Endothelial cell of umbilical vein (primary cell): ENCODE data around the gene ELOVL5. TPM values are rescaled to one million over a fixed set of nuclear protein-coding genes. Genes with fewer than 3 reads are reported as not detected.
A peak's percentile ranks its signal among the peaks of the same experiment; 100 is the strongest.

Experiments
- BruUV-seq: library from RNA; stranded (reverse); fragments of 400-500 nt; replicated peaks from 2 replicates; lab custom pipeline; 2021; lab: Mats Ljungman, UMichigan
- CTCF ChIA-PET: fragments of 300-600, 350-600 bp; sonication (Branson Sonifier 250); formaldehyde crosslinking; loops from one replicate; lab custom pipeline; 2021; ENCODE audit warnings: antibody characterized with exemption, inconsistent platforms; lab: Charles Lee
- POLR2A ChIA-PET: fragments of 300-600, 350-600 bp; sonication (Branson Sonifier 250); formaldehyde crosslinking; loops from one replicate; lab custom pipeline; 2021; ENCODE audit warnings: antibody characterized with exemption, inconsistent platforms; lab: Charles Lee
- DNase-seq: peaks from one replicate; pipeline ENCODE4 v3.0.0-alpha.2; 2011; ENCODE audit warnings: low read depth, low spot score
- FAIRE-seq: peaks from 2 replicates; lab custom pipeline; 2011; peaks lifted over from hg19 to GRCh38; lab: Jason Lieb, UNC
- H2AFZ ChIP-seq: 2 replicates; pipeline ENCODE4 v1.6.0; 2012; ENCODE audit warnings: low read depth, low read length, control low read depth, inconsistent platforms
- H3K27ac ChIP-seq: 2 replicates; pipeline ENCODE4 v1.5.1; 2011; ENCODE audit warnings: low read depth, mild to moderate bottlenecking, control low read depth, low read length, moderate library complexity; ENCODE audit not compliant: insufficient read depth
- H3K27me3 ChIP-seq, 2 experiments: 2 replicates each; pipeline versions ENCODE4 v1.6.0 to v1.6.1; 2011; ENCODE audit warnings: low read length in 2 of 2, mixed read lengths in 1 of 2; ENCODE audit not compliant: control insufficient read depth in 2 of 2, insufficient read depth in 2 of 2
- H3K36me3 ChIP-seq, 2 experiments: 2 replicates in 1 of 2; 3 replicates in 1 of 2; pipeline ENCODE4 v1.5.1; 2011; ENCODE audit warnings: low read length in 2 of 2, mild to moderate bottlenecking in 1 of 2, moderate library complexity in 1 of 2; ENCODE audit not compliant: control insufficient read depth in 2 of 2, insufficient read depth in 2 of 2; ENCODE audit errors: extremely low read depth in 1 of 2
- H3K4me1 ChIP-seq: 3 replicates; pipeline ENCODE4 v1.5.1; 2011; ENCODE audit warnings: mild to moderate bottlenecking, low read length; ENCODE audit not compliant: control insufficient read depth, insufficient read depth; ENCODE audit errors: extremely low read depth
- H3K4me2 ChIP-seq: 2 replicates; pipeline ENCODE4 v1.6.1; 2011; ENCODE audit warnings: low read length, control low read depth, mixed read lengths; ENCODE audit not compliant: insufficient read depth
- H3K4me3 ChIP-seq, 3 experiments: fragments of 200-600 bp in 1 of 3; sonication (generic), shearing (Covaris generic) in 1 of 3; replicated peaks in 1 of 3; 2 replicates each; pipeline ENCODE4 v1.5.1; 2011 to 2016; ENCODE audit warnings: control low read depth in 3 of 3, low read length in 3 of 3, mild to moderate bottlenecking in 2 of 3, inconsistent platforms in 1 of 3, low read depth in 1 of 3, moderate library complexity in 1 of 3; ENCODE audit not compliant: insufficient read depth in 1 of 3
- H3K79me2 ChIP-seq: 2 replicates; pipeline ENCODE4 v1.6.0; 2012; ENCODE audit warnings: low read length, inconsistent platforms; ENCODE audit not compliant: control insufficient read depth, insufficient read depth
- H3K9ac ChIP-seq: replicated peaks from 2 replicates; pipeline ENCODE3; 2011; ENCODE audit warnings: low read length, control low read depth; ENCODE audit not compliant: insufficient read depth; ENCODE audit errors: extremely low read depth
- H3K9me1 ChIP-seq: replicated peaks from 3 replicates; pipeline ENCODE4 v1.6.0; 2011; ENCODE audit warnings: mild to moderate bottlenecking, low read length; ENCODE audit not compliant: control insufficient read depth, insufficient read depth; ENCODE audit errors: extremely low read depth
- H3K9me3 ChIP-seq: replicated peaks from 2 replicates; pipeline ENCODE4 v1.5.1; 2012; ENCODE audit warnings: low read length, inconsistent platforms; ENCODE audit not compliant: control insufficient read depth, insufficient read depth
- H4K20me1 ChIP-seq: replicated peaks from 2 replicates; pipeline ENCODE3; 2011; ENCODE audit warnings: mild to moderate bottlenecking, low read length; ENCODE audit not compliant: control insufficient read depth, insufficient read depth; ENCODE audit errors: extremely low read depth
- CTCF ChIP-seq, 2 donors: IDR thresholded peaks; 1 replicate in 1 of 2; 2 replicates in 1 of 2; pipeline ENCODE4 v1.5.1; 2011; ENCODE audit warnings: low read length in 2 of 2, mild to moderate bottlenecking in 2 of 2, moderate library complexity in 2 of 2, control low read depth in 1 of 2, inconsistent platforms in 1 of 2, low read depth in 1 of 2; ENCODE audit not compliant: insufficient read depth in 1 of 2; ENCODE audit errors: extremely low read depth in 1 of 2
- EZH2 ChIP-seq: IDR thresholded peaks from 2 replicates; pipeline ENCODE4 v1.6.1; 2012; ENCODE audit warnings: borderline replicate concordance, low read depth, mild to moderate bottlenecking, moderate library complexity, low read length, inconsistent platforms; ENCODE audit not compliant: severe bottlenecking
- FOS ChIP-seq: IDR thresholded peaks from 2 replicates; pipeline ENCODE4 v1.6.1; 2011; ENCODE audit warnings: mild to moderate bottlenecking, low read length, moderate library complexity, borderline replicate concordance; ENCODE audit not compliant: insufficient read depth
- GATA2 ChIP-seq: IDR thresholded peaks from 2 replicates; pipeline ENCODE4 v1.7.0; 2011; ENCODE audit warnings: low read depth, mild to moderate bottlenecking, moderate library complexity, mixed read lengths, low read length; ENCODE audit not compliant: insufficient read length, insufficient read depth
- JUN ChIP-seq: IDR thresholded peaks from 2 replicates; pipeline ENCODE4 v1.6.1; 2011; ENCODE audit warnings: borderline replicate concordance, low read depth; ENCODE audit not compliant: insufficient read length, insufficient read depth
- MYC ChIP-seq: IDR thresholded peaks from one replicate; pipeline ENCODE4 v1.6.1; 2011; ENCODE audit warnings: mild to moderate bottlenecking, low read depth, low read length
- POLR2A ChIP-seq: IDR thresholded peaks from 2 replicates; pipeline ENCODE4 v1.6.1; 2012; ENCODE audit warnings: low read depth, mild to moderate bottlenecking, control low read depth, low read length
- POLR2AphosphoS5 ChIP-seq: IDR thresholded peaks from 2 replicates; pipeline ENCODE4 v1.6.1; 2012; ENCODE audit warnings: low read depth, mild to moderate bottlenecking, control low read depth, low read length, moderate library complexity; ENCODE audit not compliant: insufficient read depth
- dilution Hi-C: fragments of 300-500 bp; cut with MboI; formaldehyde crosslinking; loops from one replicate; pipeline ENCODE4 v1.15.0; 2019; ENCODE audit warnings: low sequenced_read_pairs; ENCODE audit not compliant: extremely low pct_ligation_motif_present
- intact Hi-C: fragments of 100-400 bp; cut with micrococcal nuclease; formaldehyde crosslinking; loops from one replicate; pipeline ENCODE4 v1.10.0; 2022
- polyA plus RNA-seq, 4 experiments: library from polyadenylated mRNA; depleted of rRNA in 3 of 4; stranded (reverse) in 3 of 4; unstranded in 1 of 4; fragments of >200 nt; gene quantifications; 2 replicates each; pipeline versions ENCODE4 v1.2.1 to v1.2.3, GENCODE V29; 2011 to 2012; ENCODE audit warnings: missing spikeins in 1 of 4
- total RNA-seq: library from RNA; stranded (reverse); gene quantifications from 2 replicates; pipeline ENCODE4 v1.2.3, GENCODE V29; 2021
- TF ChIP-seq, protein P1 (sequence below): IDR thresholded peaks from 2 replicates; pipeline ENCODE4 v1.6.1; 2011; ENCODE audit not compliant: insufficient read depth, insufficient read length

Gene ELOVL5
- total and polyA plus RNA-seq, 2 donors (not counting 3 experiments of a cell fraction or from before 2014, with no cell fraction given), result 85.9 to 140 TPM

DNA sequence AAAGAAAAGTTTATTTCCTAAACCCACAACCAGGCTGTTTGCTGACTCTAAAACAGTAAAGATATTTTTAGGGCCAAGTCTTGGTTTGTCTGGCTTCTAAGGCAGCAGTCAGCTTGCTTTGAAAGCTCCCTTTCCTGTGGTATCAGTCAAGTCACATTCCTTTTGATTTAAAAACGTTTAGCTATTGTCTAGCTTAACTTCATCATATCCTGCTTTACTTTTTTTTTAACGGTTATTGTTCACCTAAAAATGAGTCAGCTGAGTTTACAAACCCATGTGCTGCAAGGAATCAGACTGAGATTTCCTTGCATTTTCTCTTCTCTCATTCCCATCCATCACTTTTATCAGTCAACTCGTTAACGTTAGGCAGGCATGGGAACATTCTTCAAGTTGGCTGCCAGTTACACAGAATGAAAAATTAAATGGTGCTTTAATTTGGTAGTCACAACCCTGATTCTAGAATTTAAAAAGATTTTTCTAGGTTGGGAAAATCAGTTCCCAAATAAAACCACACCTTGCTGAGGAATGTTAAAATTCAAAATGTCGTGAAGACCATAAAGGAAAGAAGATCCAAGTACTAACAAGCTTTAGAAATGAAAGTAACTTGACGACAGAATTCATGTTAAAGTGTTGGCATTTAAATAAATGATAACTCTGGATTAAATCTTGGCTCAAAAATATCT is 45.9 kb downstream of the ELOVL5 start:
- no peaks in the 10 kb centered on the region for H3K9me3 ChIP-seq
- peaks cover 68% of the 10 kb centered on the region for H3K4me1 ChIP-seq
- TF ChIP-seq MYC (no peak), POLR2AphosphoS5 (peak; percentile 64), POLR2A (peak; percentile 74), EZH2 (no peak), FOS (peak; percentile 92), JUN (peak; percentile 91), GATA2 (peak; percentile 26), CTCF (IDR thresholded peaks at IDR 0.05; ENCODE audit: extremely low read depth in 1 of 2, insufficient read depth in 1 of 2, low read depth in 1 of 2, low read length in 2 of 2) (no peak)
- TF ChIP-seq, protein P1, sequence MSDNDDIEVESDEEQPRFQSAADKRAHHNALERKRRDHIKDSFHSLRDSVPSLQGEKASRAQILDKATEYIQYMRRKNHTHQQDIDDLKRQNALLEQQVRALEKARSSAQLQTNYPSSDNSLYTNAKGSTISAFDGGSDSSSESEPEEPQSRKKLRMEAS, result peak; percentile 83
- intact Hi-C loops (loop anchor here (1.0 to 10.0 kb wide), 4 partner anchors 45 to 242 kb away; partner anchors contain the start of genes ELOVL5 and GCLC), dilution Hi-C loops (no loop called here)
- DNase-seq, result peak; percentile 95
- ChIA-PET CTCF (interaction anchor here (0.7 to 2.5 kb wide), 12 partner anchors 9 to 306 kb away, joined by 3 to 16 read pairs (median 4); partner anchors contain the start of gene ELOVL5), POLR2A (interaction anchor here (0.6 to 1.9 kb wide), 5 partner anchors 11 to 237 kb away, joined by 4 to 23 read pairs (median 6); partner anchors contain the start of gene ELOVL5)
- FAIRE-seq, result peak; percentile 84
- no peaks in the 10 kb centered on the region for H3K36me3 ChIP-seq
- no peaks in the 10 kb centered on the region for H3K27me3 ChIP-seq
- no peaks in the 10 kb centered on the region for H4K20me1 ChIP-seq
- H2AFZ ChIP-seq, result no peak overlapping the region
- peaks cover 70% of the 10 kb centered on the region for H3K79me2 ChIP-seq
- peak overlapping the region; percentile 92 for H3K9ac ChIP-seq
- peak overlapping the region; percentile 99 for H3K27ac ChIP-seq
- no peaks in the 10 kb centered on the region for H3K9me1 ChIP-seq
- H3K4me2 ChIP-seq, result peak overlapping the region; percentile 96
- TSS peak; percentile 97 for BruUV-seq
- H3K4me3 ChIP-seq, result peak overlapping the region in 1 of 3 experiments; percentile 50
